LNCAP (cell line): ENCODE results near the gene GSTT2B.
"Not testable (repeated sequence)": the region's sequence is repeated elsewhere in the genome, so short reads cannot be mapped to it uniquely, and the experiment has no call there.

ENCODE experiments used
- CTCF ChIP-seq: fragments of 450-650 bp; IDR thresholded peaks from 2 replicates; pipeline ENCODE4 v1.5.1; 2017; ENCODE audit warnings: mild to moderate bottlenecking

GSTT2B gene

GRCh38 chr22:23961084-23961771 is at the start of gene GSTT2B:
TSS of gene GSTT2B (minus strand) at chr22:23961195. CDS start at chr22:23961131, 64 bp downstream.
- TF ChIP-seq CTCF, result not testable (repeated sequence)

- no peak for TF ChIP-seq CTCF
Observed at GRCh38 chr22:24010018-24010391, 49.0 kb upstream of the GSTT2B start.

- TF ChIP-seq CTCF, result no peak
Observed at GRCh38 chr22:24009227-24010017, 48.4 kb upstream of the GSTT2B start.

GRCh38 chr22:24008381-24009226 is 47.6 kb upstream of the GSTT2B start:
- no peak for TF ChIP-seq CTCF

GRCh38 chr22:24008022-24008283 is 47.0 kb upstream of the GSTT2B start:
- TF ChIP-seq CTCF, result no peak

GRCh38 chr22:24007253-24008021 is 46.4 kb upstream of the GSTT2B start:
- TF ChIP-seq CTCF, result no peak

GRCh38 chr22:24006914-24007214 is 45.9 kb upstream of the GSTT2B start:
- no peak for TF ChIP-seq CTCF
